ENCODE data around the gene SLC22A14. TPM values are rescaled to one million over a fixed set of nuclear protein-coding genes. Genes with fewer than 3 reads are reported as not detected.

The SLC22A14 gene
- total RNA-seq, 1 donor from 2014 or later, result under 0.01 TPM

DNA sequence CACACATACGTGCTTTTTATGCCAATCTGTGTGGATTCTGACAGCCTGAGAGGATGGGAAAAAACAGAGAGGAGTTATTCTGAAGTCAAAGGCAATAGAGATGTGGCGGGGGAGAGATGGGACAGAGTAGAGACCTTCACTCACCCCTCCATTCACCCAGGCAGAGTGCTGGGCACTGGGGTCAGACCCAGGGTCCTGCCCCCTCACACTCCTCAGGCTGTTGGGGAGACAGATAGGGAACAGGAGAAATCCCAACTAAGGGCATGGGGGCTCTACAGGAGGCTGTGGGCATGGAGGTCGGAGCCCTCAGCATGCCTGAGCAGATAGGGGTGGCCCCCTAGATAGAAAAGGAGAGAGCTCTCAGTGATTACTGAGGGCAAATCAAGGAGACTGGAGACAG is 30.3 kb downstream of the SLC22A14 start:
- Histone ChIP-seq H3K27me3 (ENCODE audit: control insufficient read depth in 3 of 3, insufficient read depth in 3 of 3, low read length in 3 of 3) (no peaks in the 10 kb centered on the region), H3K4me3 (ENCODE audit: low read length in 3 of 3) (no peak overlapping the region), H3K36me3 (ENCODE audit: control insufficient read depth in 3 of 3, insufficient read depth in 3 of 3, low read length in 3 of 3) (no peaks in the 10 kb centered on the region), H3K9ac (ENCODE audit: low read depth in 1 of 3, low read length in 3 of 3) (no peak overlapping the region), H3K4me1 (ENCODE audit: control insufficient read depth in 3 of 3, insufficient read depth in 3 of 3, low read length in 3 of 3) (peaks cover 0 to 3% (median 0%) of the 10 kb centered on the region in 3 donors), H3K27ac (ENCODE audit: low read depth, low read length) (no peak overlapping the region), H3K9me3 (ENCODE audit: control insufficient read depth in 3 of 3, low read length in 3 of 3) (no peaks in the 10 kb centered on the region)

DNA sequence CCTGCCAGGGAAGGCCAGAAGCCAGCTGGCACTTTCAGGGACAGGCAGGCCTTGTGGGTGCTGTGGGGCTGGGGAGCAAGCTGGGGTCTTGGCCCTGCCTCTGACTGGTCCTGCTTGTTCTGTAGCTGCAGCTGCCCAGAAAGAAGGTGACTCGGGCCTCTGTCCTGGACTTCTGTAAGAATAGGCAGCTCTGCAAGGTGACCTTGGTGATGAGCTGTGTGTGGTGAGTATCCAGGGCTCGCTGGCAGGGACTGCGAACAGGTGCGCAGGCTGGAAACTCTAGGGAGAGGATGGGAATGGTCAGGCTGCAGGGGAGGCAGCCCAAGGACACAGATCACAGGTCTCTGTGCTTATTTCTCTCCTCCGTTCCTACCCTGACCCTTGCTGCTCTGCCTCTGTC is 31.2 kb downstream of the SLC22A14 start:
- H3K36me3 ChIP-seq (ENCODE audit: control insufficient read depth in 3 of 3, insufficient read depth in 3 of 3, low read length in 3 of 3), result no peaks in the 10 kb centered on the region
- no peak overlapping the region for H3K4me3 ChIP-seq (ENCODE audit: low read length in 3 of 3)
- no peak overlapping the region for H3K9ac ChIP-seq (ENCODE audit: low read depth in 1 of 3, low read length in 3 of 3)
- no peak overlapping the region for H3K27ac ChIP-seq (ENCODE audit: low read depth, low read length)
- H3K9me3 ChIP-seq (ENCODE audit: control insufficient read depth in 3 of 3, low read length in 3 of 3), result no peaks in the 10 kb centered on the region
- no peaks in the 10 kb centered on the region for H3K27me3 ChIP-seq (ENCODE audit: control insufficient read depth in 3 of 3, insufficient read depth in 3 of 3, low read length in 3 of 3)
- H3K4me1 ChIP-seq (ENCODE audit: control insufficient read depth in 3 of 3, insufficient read depth in 3 of 3, low read length in 3 of 3), result peaks cover 0 to 3% (median 0%) of the 10 kb centered on the region in 3 donors

DNA sequence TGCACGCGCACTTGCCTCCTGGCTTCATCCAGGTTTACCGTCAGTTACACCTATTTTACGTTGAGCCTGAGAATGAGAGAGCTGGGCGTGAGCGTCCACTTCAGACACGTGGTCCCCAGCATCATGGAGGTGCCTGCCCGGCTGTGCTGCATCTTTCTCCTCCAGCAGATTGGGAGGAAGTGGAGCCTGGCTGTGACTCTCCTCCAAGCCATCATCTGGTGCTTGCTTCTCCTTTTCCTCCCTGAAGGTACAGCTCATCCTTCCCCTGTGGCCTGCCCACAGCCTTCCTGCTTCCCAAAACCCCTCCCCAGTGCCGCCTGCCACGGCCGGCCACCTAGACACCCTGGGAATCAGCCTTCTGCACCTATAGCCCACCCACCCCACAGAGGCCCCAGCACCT is 31.6 kb downstream of the SLC22A14 start:
- Histone ChIP-seq H3K27ac (ENCODE audit: low read depth, low read length) (no peak overlapping the region), H3K27me3 (ENCODE audit: control insufficient read depth in 3 of 3, insufficient read depth in 3 of 3, low read length in 3 of 3) (no peaks in the 10 kb centered on the region), H3K4me1 (ENCODE audit: control insufficient read depth in 3 of 3, insufficient read depth in 3 of 3, low read length in 3 of 3) (peaks cover 0 to 3% (median 0%) of the 10 kb centered on the region in 3 donors), H3K36me3 (ENCODE audit: control insufficient read depth in 3 of 3, insufficient read depth in 3 of 3, low read length in 3 of 3) (no peaks in the 10 kb centered on the region), H3K4me3 (ENCODE audit: low read length in 3 of 3) (no peak overlapping the region), H3K9me3 (ENCODE audit: control insufficient read depth in 3 of 3, low read length in 3 of 3) (no peaks in the 10 kb centered on the region), H3K9ac (ENCODE audit: low read depth in 1 of 3, low read length in 3 of 3) (no peak overlapping the region)

DNA sequence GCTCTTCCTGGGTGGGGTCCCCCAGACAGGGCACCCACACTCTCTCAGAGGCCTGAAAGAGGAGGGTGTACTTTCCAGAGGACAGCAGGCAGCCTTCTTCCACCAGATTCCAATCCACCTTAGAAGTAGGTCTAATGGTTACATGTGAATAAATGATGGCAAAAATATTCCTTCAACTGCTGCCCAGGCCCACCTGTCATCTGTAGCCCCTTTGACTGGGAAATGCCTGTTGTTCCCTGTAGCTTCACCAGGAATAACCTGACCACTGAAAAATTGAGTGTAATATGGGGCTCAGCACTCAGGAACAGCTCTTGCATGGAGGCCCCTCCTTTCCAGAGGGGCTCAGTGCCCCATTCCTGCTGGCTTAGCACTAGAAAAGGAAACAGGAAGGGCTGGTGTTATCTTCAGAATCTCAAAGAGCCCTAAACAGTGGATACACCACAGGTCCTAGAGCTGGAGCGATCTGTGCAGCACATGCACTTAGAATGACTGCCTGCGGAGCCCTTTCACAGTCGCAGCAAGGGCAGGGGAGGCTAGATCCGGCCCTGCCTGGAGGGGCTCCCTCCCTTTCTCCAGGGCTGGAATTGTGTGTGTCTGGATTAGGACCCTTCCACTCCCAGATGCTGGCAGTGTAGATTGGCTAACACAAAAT is 32.1 kb downstream of the SLC22A14 start:
- no peaks in the 10 kb centered on the region for H3K27me3 ChIP-seq (ENCODE audit: control insufficient read depth in 3 of 3, insufficient read depth in 3 of 3, low read length in 3 of 3)
- H3K27ac ChIP-seq (ENCODE audit: low read depth, low read length), result no peak overlapping the region
- no peaks in the 10 kb centered on the region for H3K9me3 ChIP-seq (ENCODE audit: control insufficient read depth in 3 of 3, low read length in 3 of 3)
- H3K36me3 ChIP-seq (ENCODE audit: control insufficient read depth in 3 of 3, insufficient read depth in 3 of 3, low read length in 3 of 3), result no peaks in the 10 kb centered on the region
- H3K4me3 ChIP-seq (ENCODE audit: low read length in 3 of 3), result no peak overlapping the region
- peaks cover 0 to 3% (median 0%) of the 10 kb centered on the region in 3 donors for H3K4me1 ChIP-seq (ENCODE audit: control insufficient read depth in 3 of 3, insufficient read depth in 3 of 3, low read length in 3 of 3)
- H3K9ac ChIP-seq (ENCODE audit: low read depth in 1 of 3, low read length in 3 of 3), result no peak overlapping the region

GRCh38 chr3:38314764-38315487 is 32.8 kb downstream of the SLC22A14 start:
- Histone ChIP-seq H3K4me1 (ENCODE audit: control insufficient read depth in 3 of 3, insufficient read depth in 3 of 3, low read length in 3 of 3) (peaks cover 0 to 3% (median 0%) of the 10 kb centered on the region in 3 donors), H3K9me3 (ENCODE audit: control insufficient read depth in 3 of 3, low read length in 3 of 3) (no peaks in the 10 kb centered on the region), H3K36me3 (ENCODE audit: control insufficient read depth in 3 of 3, insufficient read depth in 3 of 3, low read length in 3 of 3) (no peaks in the 10 kb centered on the region), H3K27ac (ENCODE audit: low read depth, low read length) (no peak overlapping the region), H3K27me3 (ENCODE audit: control insufficient read depth in 3 of 3, insufficient read depth in 3 of 3, low read length in 3 of 3) (no peaks in the 10 kb centered on the region), H3K9ac (ENCODE audit: low read depth in 1 of 3, low read length in 3 of 3) (no peak overlapping the region), H3K4me3 (ENCODE audit: low read length in 3 of 3) (no peak overlapping the region)

GRCh38 chr3:38315488-38316230 is 33.6 kb downstream of the SLC22A14 start:
- Histone ChIP-seq H3K4me1 (ENCODE audit: control insufficient read depth in 3 of 3, insufficient read depth in 3 of 3, low read length in 3 of 3) (peaks cover 0 to 3% (median 0%) of the 10 kb centered on the region in 3 donors), H3K9me3 (ENCODE audit: control insufficient read depth in 3 of 3, low read length in 3 of 3) (no peaks in the 10 kb centered on the region), H3K9ac (ENCODE audit: low read depth in 1 of 3, low read length in 3 of 3) (no peak overlapping the region), H3K36me3 (ENCODE audit: control insufficient read depth in 3 of 3, insufficient read depth in 3 of 3, low read length in 3 of 3) (no peaks in the 10 kb centered on the region), H3K4me3 (ENCODE audit: low read length in 3 of 3) (no peak overlapping the region), H3K27me3 (ENCODE audit: control insufficient read depth in 3 of 3, insufficient read depth in 3 of 3, low read length in 3 of 3) (no peaks in the 10 kb centered on the region), H3K27ac (ENCODE audit: low read depth, low read length) (no peak overlapping the region)

- H3K36me3 ChIP-seq (ENCODE audit: control insufficient read depth in 3 of 3, insufficient read depth in 3 of 3, low read length in 3 of 3), result no peaks in the 10 kb centered on the region
- H3K27ac ChIP-seq (ENCODE audit: low read depth, low read length), result no peak overlapping the region
- H3K4me3 ChIP-seq (ENCODE audit: low read length in 3 of 3), result no peak overlapping the region
These were observed 34.5 kb downstream of the SLC22A14 start for GRCh38 chr3:38316356-38317191.

GRCh38 chr3:38317192-38317759 is 35.2 kb downstream of the SLC22A14 start:
- H3K4me3 ChIP-seq (ENCODE audit: low read length in 3 of 3), result no peak overlapping the region
- H3K27ac ChIP-seq (ENCODE audit: low read depth, low read length), result no peak overlapping the region
- no peak overlapping the region for H3K9ac ChIP-seq (ENCODE audit: low read depth in 1 of 3, low read length in 3 of 3)
- no peaks in the 10 kb centered on the region for H3K36me3 ChIP-seq (ENCODE audit: control insufficient read depth in 3 of 3, insufficient read depth in 3 of 3, low read length in 3 of 3)
- no peaks in the 10 kb centered on the region for H3K27me3 ChIP-seq (ENCODE audit: control insufficient read depth in 3 of 3, insufficient read depth in 3 of 3, low read length in 3 of 3)
- H3K9me3 ChIP-seq (ENCODE audit: control insufficient read depth in 3 of 3, low read length in 3 of 3), result peaks cover 0 to 2% (median 0%) of the 10 kb centered on the region in 3 donors
- H3K4me1 ChIP-seq (ENCODE audit: control insufficient read depth in 3 of 3, insufficient read depth in 3 of 3, low read length in 3 of 3), result peaks cover 0 to 3% (median 0%) of the 10 kb centered on the region in 3 donors

More at GRCh38 chr3:38316356-38317191, 34.5 kb downstream of the SLC22A14 start:
- no peak overlapping the region for H3K9ac ChIP-seq (ENCODE audit: low read depth in 1 of 3, low read length in 3 of 3)
- peaks cover 0 to 3% (median 0%) of the 10 kb centered on the region in 3 donors for H3K4me1 ChIP-seq (ENCODE audit: control insufficient read depth in 3 of 3, insufficient read depth in 3 of 3, low read length in 3 of 3)
- no peaks in the 10 kb centered on the region for H3K27me3 ChIP-seq (ENCODE audit: control insufficient read depth in 3 of 3, insufficient read depth in 3 of 3, low read length in 3 of 3)
- peaks cover 0 to 2% (median 0%) of the 10 kb centered on the region in 3 donors for H3K9me3 ChIP-seq (ENCODE audit: control insufficient read depth in 3 of 3, low read length in 3 of 3)
